GM12878 (cell line): ENCODE data around the gene BTNL9. TPM values are rescaled to one million over a fixed set of nuclear protein-coding genes. Genes with fewer than 3 reads are reported as not detected.

ENCODE experiments used
- ATAC-seq: fragments of 200-7000 bp; cut with Tn5 transposase; 3 replicates; pipeline ENCODE4 v1.9.1; 2020; ENCODE audit warnings: mild to moderate bottlenecking, moderate library complexity
- BruUV-seq: library from RNA; stranded (reverse); fragments of 400-500 nt; replicated peaks from 2 replicates; lab custom pipeline; 2021; lab: Mats Ljungman, UMichigan
- CTCF ChIA-PET: fragments of 300-600 bp; sonication (Branson Sonifier 250); formaldehyde crosslinking; extraction: SDS; loops from one replicate; lab custom pipeline; 2021; ENCODE audit warnings: inconsistent platforms; lab: Yijun Ruan, JAX
- POLR2A ChIA-PET: fragments of 350-600 bp; formaldehyde crosslinking; extraction: SDS; loops from one replicate; lab custom pipeline; 2021; ENCODE audit warnings: inconsistent platforms; lab: Charles Lee
- RAD21 ChIA-PET: fragments of 300-600 bp; sonication (Branson Sonifier 250); formaldehyde crosslinking; loops from one replicate; lab custom pipeline; 2023; ENCODE audit warnings: antibody characterized with exemption; ENCODE audit not compliant: unreplicated experiment; lab: Charles Lee
- SMC1A ChIA-PET: fragments of 300-600 bp; sonication (Branson Sonifier 250); formaldehyde crosslinking; loops from one replicate; lab custom pipeline; 2023; ENCODE audit not compliant: unreplicated experiment, uncharacterized antibody; lab: Charles Lee
- DNase-seq: peaks from one replicate; pipeline ENCODE4 v3.0.0-alpha.2; 2011; ENCODE audit warnings: low read depth, low spot score
- FAIRE-seq: peaks from 3 replicates; lab custom pipeline; 2011; peaks lifted over from hg19 to GRCh38; lab: Jason Lieb, UNC
- H2AFZ ChIP-seq: 2 replicates; pipeline ENCODE4 v1.6.0; 2011; ENCODE audit warnings: low read depth, low read length, control low read depth; ENCODE audit not compliant: control insufficient read depth
- H3K27ac ChIP-seq: 2 replicates; pipeline ENCODE4 v1.5.1; 2011; ENCODE audit warnings: control low read depth; ENCODE audit not compliant: control insufficient read depth, insufficient read depth
- H3K27me3 ChIP-seq, 2 experiments: replicated peaks in 1 of 2; 2 replicates each; pipeline versions ENCODE4 v1.6.0 to v1.6.1; 2011; ENCODE audit warnings: low read length in 1 of 2; ENCODE audit not compliant: control insufficient read depth in 2 of 2, insufficient read depth in 2 of 2
- H3K36me3 ChIP-seq, 2 experiments: 2 replicates each; pipeline ENCODE4 v1.5.1; 2011; ENCODE audit warnings: low read length in 1 of 2; ENCODE audit not compliant: control insufficient read depth in 2 of 2, insufficient read depth in 2 of 2
- H3K4me1 ChIP-seq: 2 replicates; pipeline ENCODE4 v1.6.1; 2011; ENCODE audit warnings: mild to moderate bottlenecking, low read length, moderate library complexity, mixed read lengths; ENCODE audit not compliant: control insufficient read depth, insufficient read depth
- H3K4me2 ChIP-seq: 2 replicates; pipeline ENCODE4 v1.6.0; 2011; ENCODE audit warnings: control low read depth; ENCODE audit not compliant: control insufficient read depth, insufficient read depth
- H3K4me3 ChIP-seq: fragments of 200-600 bp; sonication (generic); 2 replicates; pipeline ENCODE4 v1.5.1; 2016
- H3K79me2 ChIP-seq: 2 replicates; pipeline ENCODE4 v1.6.0; 2011; ENCODE audit warnings: low read length; ENCODE audit not compliant: control insufficient read depth, insufficient read depth
- H3K9ac ChIP-seq: 2 replicates; pipeline ENCODE4 v1.8.0; 2011; ENCODE audit warnings: low read length, control low read depth, mixed read lengths; ENCODE audit not compliant: control insufficient read depth, insufficient read depth
- H3K9me3 ChIP-seq: replicated peaks from 3 replicates; pipeline ENCODE4 v1.5.1; 2011; ENCODE audit warnings: mild to moderate bottlenecking, low read length; ENCODE audit not compliant: control insufficient read depth, insufficient read depth
- H4K20me1 ChIP-seq: 2 replicates; pipeline ENCODE4 v1.6.0; 2011; ENCODE audit not compliant: control insufficient read depth, insufficient read depth
- CUX1 ChIP-seq: IDR thresholded peaks from 2 replicates; pipeline ENCODE4 v1.6.1; 2012; ENCODE audit warnings: improper control_type of control experiment, low read depth, low read length; ENCODE audit not compliant: insufficient replicate concordance
- NKRF ChIP-seq: fragments of 450-650 bp; conservative IDR thresholded peaks from 2 replicates; pipeline ENCODE4 v1.6.1; 2017; ENCODE audit warnings: mild to moderate bottlenecking, moderate library complexity
- in situ Hi-C: fragments of 300-500 bp; cut with MboI; formaldehyde crosslinking; loops from 9 replicates; pipeline ENCODE4 v1.14.3; 2018; ENCODE audit warnings: mixed read lengths
- intact Hi-C: fragments of 100-400 bp; cut with micrococcal nuclease; formaldehyde crosslinking; loops from one replicate; pipeline ENCODE4 v1.14.2; 2022; ENCODE audit not compliant: unreplicated experiment
- polyA plus RNA-seq, 11 experiments: library from polyadenylated mRNA; depleted of rRNA in 4 of 11; unstranded in 6 of 11; stranded (reverse) in 5 of 11; fragments of >200 nt; fragmentation: Nextera tagmentation in 4 of 11; fragmentation: Illumina TruSeq in 1 of 11; extraction: Ambion mirVana in 4 of 11; extraction: Trizol in 1 of 11; gene quantifications; 1 replicate in 1 of 11; 2 replicates in 10 of 11; pipeline versions ENCODE4 v1.2.1 to v1.2.3, GENCODE V29; 2011 to 2016; ENCODE audit warnings: inconsistent platforms in 2 of 11, missing spikeins in 2 of 11, low read depth in 1 of 11
- total RNA-seq, 4 experiments: library from RNA; depleted of rRNA in 3 of 4; stranded (reverse); fragments of >200 nt in 3 of 4; fragmentation: Illumina TruSeq in 1 of 4; extraction: Trizol in 1 of 4; gene quantifications; 2 replicates each; pipeline versions ENCODE4 v1.2.1 to v1.2.3, GENCODE V29; 2013 to 2021

BTNL9 gene
- total and polyA plus RNA-seq, 10 of the 15 experiments (the other 5 are each of a cell fraction or from before 2014, with no cell fraction given), result 0.01 to 16.5 (median 0.06) TPM; not detected in 5

GRCh38 chr5:181076920-181077319, 36.9 kb downstream of the BTNL9 start:
- Histone ChIP-seq H3K79me2 (no peaks in the 10 kb centered on the region), H3K4me3 (no peak overlapping the region), H3K27ac (no peak overlapping the region), H3K36me3 (no peaks in the 10 kb centered on the region), H3K9ac (no peak overlapping the region), H3K9me3 (no peaks in the 10 kb centered on the region), H4K20me1 (no peaks in the 10 kb centered on the region), H3K4me2 (no peak overlapping the region), H3K4me1 (no peaks in the 10 kb centered on the region), H2AFZ (no peak overlapping the region), H3K27me3 (peaks cover 0 to 3% of the 10 kb centered on the region in 2 experiments; a peak in 1 of 4 replicates)
- in situ Hi-C loops, result no loop called here
- no TSS peak for BruUV-seq
- ChIA-PET CTCF (no interaction called here), POLR2A (no interaction called here), RAD21 (no interaction called here), SMC1A (no interaction called here)
- no peak for ATAC-seq
- no peak for FAIRE-seq
- TF ChIP-seq NKRF, result no peak
- TF ChIP-seq CUX1, result no peak
- no peak for DNase-seq
- intact Hi-C loops, result no loop called here
